Inflammatory macrophage treated with lipopolysaccharide for 4 hours (primary cell): ENCODE results near the gene PICALM.
"Not testable (repeated sequence)": the region's sequence is repeated elsewhere in the genome, so short reads cannot be mapped to it uniquely, and the experiment has no call there.

Experiments used
- DNase-seq: peaks from one replicate; pipeline ENCODE4 v3.0.0-alpha.2; 2020

The PICALM gene

GRCh38 chr11:85965202-85965601 lies 103.7 kb downstream of the PICALM start:
- DNase-seq: no peak

GRCh38 chr11:85961930-85962363 lies 106.9 kb downstream of the PICALM start:
- DNase-seq: no peak

- no peak for DNase-seq
Observed at GRCh38 chr11:85961130-85961529, 107.8 kb downstream of the PICALM start.

GRCh38 chr11:85960678-85961077 lies 108.2 kb downstream of the PICALM start:
- DNase-seq: no peak

GRCh38 chr11:85955531-85955930 lies 113.4 kb downstream of the PICALM start:
- no peak for DNase-seq

GRCh38 chr11:85953491-85954143 lies 115.3 kb downstream of the PICALM start:
- peak; percentile 87 for DNase-seq

GRCh38 chr11:85952108-85952485 lies 116.8 kb downstream of the PICALM start:
- DNase-seq: not testable (repeated sequence)

GRCh38 chr11:85951428-85952107 lies 117.3 kb downstream of the PICALM start:
- DNase-seq: no peak

- DNase-seq: no peak
Observed at GRCh38 chr11:85951049-85951405, 117.9 kb downstream of the PICALM start.

GRCh38 chr11:85950317-85951048 lies 118.4 kb downstream of the PICALM start:
- DNase-seq: no peak

- no peak for DNase-seq
Observed at GRCh38 chr11:85949798-85950197, 119.1 kb downstream of the PICALM start.

- DNase-seq: no peak
Observed at GRCh38 chr11:85948884-85949283, 120.0 kb downstream of the PICALM start.

GRCh38 chr11:85947431-85948272 lies 121.2 kb downstream of the PICALM start:
- DNase-seq: peak; percentile 95

- no peak for DNase-seq
Observed at GRCh38 chr11:85946221-85946620, 122.7 kb downstream of the PICALM start.

- DNase-seq: peak; percentile 45
Observed at GRCh38 chr11:85945788-85946187, 123.1 kb downstream of the PICALM start.

- no peak for DNase-seq
Observed at GRCh38 chr11:85945296-85945695, 123.6 kb downstream of the PICALM start.

GRCh38 chr11:85941380-85941973 lies 127.4 kb downstream of the PICALM start:
- peak; percentile 51 for DNase-seq

GRCh38 chr11:85939099-85940015 lies 129.5 kb downstream of the PICALM start:
- no peak for DNase-seq

- DNase-seq: peak; percentile 58
Observed at GRCh38 chr11:85937835-85938234, 131.0 kb downstream of the PICALM start.

- no peak for DNase-seq
Observed at GRCh38 chr11:85935751-85936150, 133.1 kb downstream of the PICALM start.

GRCh38 chr11:85934596-85935169 lies 134.2 kb downstream of the PICALM start:
- no peak for DNase-seq
